Neural crest cell (in vitro differentiated cells): Measurements from ENCODE around the gene PUM1. TPM values are rescaled to one million over a fixed set of nuclear protein-coding genes. Genes with fewer than 3 reads are reported as not detected.

Experiments used
- DNase-seq: peaks from one replicate; pipeline ENCODE4 v3.0.0; 2021; ENCODE audit warnings: low read depth, mixed read lengths, low spot score
- H3K27ac Mint-ChIP-seq: one replicate; pipeline ENCODE4 v1.8.0; 2021; ENCODE audit warnings: mild to moderate bottlenecking, mixed read lengths; ENCODE audit not compliant: unreplicated experiment
- H3K27me3 Mint-ChIP-seq: 2 replicates; pipeline ENCODE4 v1.8.0; 2021; ENCODE audit warnings: low read depth, mild to moderate bottlenecking, mixed read lengths
- H3K36me3 Mint-ChIP-seq: 2 replicates; pipeline ENCODE4 v1.8.0; 2021; ENCODE audit warnings: low read depth, mild to moderate bottlenecking, mixed read lengths
- H3K4me1 Mint-ChIP-seq: 2 replicates; pipeline ENCODE4 v1.8.0; 2021; ENCODE audit warnings: mixed read lengths
- H3K4me3 Mint-ChIP-seq: one replicate; pipeline ENCODE4 v1.8.0; 2021; ENCODE audit warnings: mild to moderate bottlenecking, mixed read lengths
- H3K9me3 Mint-ChIP-seq: 2 replicates; pipeline ENCODE4 v1.8.0; 2021; ENCODE audit warnings: mixed read lengths
- CTCF ChIP-seq: fragments of 200-600 bp; sonication (generic); conservative IDR thresholded peaks from 2 replicates; pipeline ENCODE4 v1.5.0; 2021; ENCODE audit warnings: antibody characterized with exemption, mild to moderate bottlenecking
- long read RNA-seq: library from polyadenylated mRNA; unstranded; transcript quantifications from one replicate; pipeline ENCODE4 v2.0.0, GENCODE V29; 2020
- total RNA-seq: library from RNA; stranded (reverse); gene quantifications from 2 replicates; pipeline ENCODE4 v1.2.1, GENCODE V29; 2021

PUM1 gene
- total RNA-seq = 164 and 165 TPM in 2 replicates
- long read RNA-seq, full-length matches to known transcripts = 43 of 164 reads
- long read RNA-seq, partial matches to known transcripts = 32 of 164 reads
- long read RNA-seq, other reads (novel, unspliced or antisense) = 89 of 164 reads

DNA sequence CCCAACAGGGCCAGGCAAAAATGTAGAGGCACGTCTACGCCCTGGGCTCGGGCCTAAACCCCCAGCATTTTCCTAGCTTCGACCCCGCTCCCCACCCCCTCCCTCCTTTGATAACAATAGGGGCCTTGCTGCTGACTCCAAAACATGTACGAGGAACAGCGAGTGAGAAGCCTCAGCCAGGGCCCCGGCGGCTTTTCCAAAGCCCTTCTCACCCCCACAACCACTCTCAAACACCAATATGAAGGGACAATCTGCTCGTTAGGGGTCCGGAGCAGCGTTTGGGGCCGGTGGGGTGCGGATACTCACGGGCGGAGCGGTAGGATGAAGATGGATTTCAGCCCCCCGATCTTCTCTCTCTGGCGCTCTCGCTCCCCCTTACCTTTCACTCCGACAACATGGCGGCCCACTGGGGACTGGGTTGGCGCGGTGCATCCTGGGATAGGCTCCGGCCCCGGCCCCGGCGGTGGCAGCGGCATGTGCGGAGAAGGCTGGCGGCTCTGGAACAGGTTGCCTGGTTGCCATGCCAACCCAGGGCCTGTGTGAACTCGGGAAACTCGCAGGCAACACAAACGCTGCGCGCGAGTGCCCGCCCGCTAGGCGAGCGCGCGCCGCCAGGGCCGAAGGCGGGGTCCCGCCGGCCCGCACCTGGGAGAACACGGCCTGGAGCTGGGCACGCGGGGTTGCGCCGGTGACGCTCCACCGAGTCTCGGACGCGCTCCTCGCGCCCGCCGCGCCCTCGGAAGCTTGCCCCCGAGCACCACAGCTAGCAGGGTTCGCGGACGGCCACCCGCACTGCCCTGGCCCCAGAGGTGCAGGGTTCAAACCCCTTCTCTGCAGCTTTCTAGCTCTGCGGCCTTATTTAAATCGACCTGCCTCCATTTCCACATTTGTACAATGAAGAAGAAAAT, at the start of gene PUM1:
Gene PUM1 (minus strand): TSS at position 408 of the 908 bp plus-strand sequence. CDS start 6,151 bp downstream, outside the sequence.
- Mint-ChIP-seq H3K4me1 (peaks cover 22% of the 10 kb centered on the region), H3K36me3 (no peaks in the 10 kb centered on the region), H3K27me3 (no peaks in the 10 kb centered on the region), H3K27ac (peak within 1 kb of the TSS; percentile 100), H3K4me3 (peak within 1 kb of the TSS; percentile 99), H3K9me3 (no peaks in the 10 kb centered on the region)
- peak; percentile 99 for DNase-seq
- no peak for TF ChIP-seq CTCF

DNA sequence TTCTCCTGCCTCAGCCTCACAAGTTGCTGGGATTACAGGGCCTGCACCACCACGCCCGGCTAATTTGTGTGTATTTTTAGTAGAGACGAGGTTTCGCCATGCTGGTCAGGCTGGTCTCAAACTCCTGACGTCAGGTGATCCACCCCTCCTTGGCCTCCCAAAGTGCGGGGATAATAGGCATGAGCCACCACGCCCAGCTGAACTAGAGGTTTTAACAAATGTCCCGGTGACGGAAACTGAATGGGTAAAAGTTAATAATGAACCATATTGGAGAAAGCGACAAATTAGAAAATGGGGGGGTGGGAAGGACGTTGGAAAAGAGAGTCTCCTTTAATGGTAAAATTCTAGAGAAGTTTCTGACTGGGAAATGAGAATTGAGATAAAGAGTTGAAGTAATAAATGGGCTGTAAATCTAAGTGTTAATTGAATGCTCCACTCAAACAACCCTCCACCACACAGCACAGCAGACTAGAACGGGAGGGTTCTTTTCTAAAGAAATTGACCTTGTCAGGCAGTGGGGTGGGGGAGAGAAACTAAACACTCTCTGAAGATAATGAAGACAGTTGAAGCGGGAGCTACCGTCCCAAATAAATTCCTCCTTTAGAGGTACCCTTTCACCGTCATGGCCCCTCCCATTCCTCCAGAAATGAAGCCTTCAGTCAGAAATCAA, 46.9 kb upstream of the PUM1 start:
- Mint-ChIP-seq H3K27me3 (no peaks in the 10 kb centered on the region), H3K4me1 (peaks cover 18% of the 10 kb centered on the region), H3K9me3 (no peaks in the 10 kb centered on the region), H3K36me3 (no peaks in the 10 kb centered on the region), H3K4me3 (no peak overlapping the region), H3K27ac (no peak overlapping the region)
- DNase-seq = no peak
- no peak for TF ChIP-seq CTCF

GRCh38 chr1:31111290-31111951, 45.9 kb upstream of the PUM1 start:
- Mint-ChIP-seq H3K36me3 (no peaks in the 10 kb centered on the region), H3K27ac (no peak overlapping the region), H3K9me3 (no peaks in the 10 kb centered on the region), H3K4me1 (peaks cover 18% of the 10 kb centered on the region), H3K4me3 (no peak overlapping the region), H3K27me3 (no peaks in the 10 kb centered on the region)
- DNase-seq = no peak
- TF ChIP-seq CTCF = no peak

DNA sequence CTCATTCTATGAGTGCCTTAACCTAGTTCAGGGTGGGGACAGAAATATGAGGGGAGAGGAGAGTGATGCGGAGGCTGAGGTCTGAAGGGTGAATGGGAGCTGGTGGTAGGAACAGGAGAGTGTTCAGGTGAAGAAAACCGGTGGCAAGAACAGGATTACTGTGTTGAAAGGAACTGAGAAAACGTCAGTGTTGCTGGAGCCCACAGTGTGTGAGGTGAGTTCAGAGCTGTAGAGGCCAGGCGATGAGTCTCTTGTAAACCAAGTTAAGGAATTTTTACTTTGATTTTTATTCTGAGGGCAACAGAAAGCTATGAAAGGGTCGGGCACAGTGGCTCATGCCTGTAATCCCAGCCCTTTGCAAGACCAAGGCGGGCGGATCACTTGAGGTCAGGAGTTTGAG, 45.3 kb upstream of the PUM1 start:
- H3K27ac Mint-ChIP-seq = no peak overlapping the region
- no peak for TF ChIP-seq CTCF

GRCh38 chr1:31108861-31109260, 43.3 kb upstream of the PUM1 start:
- TF ChIP-seq CTCF = no peak
- no peaks in the 10 kb centered on the region for H3K27me3 Mint-ChIP-seq

More for the DNA sequence above, 45.3 kb upstream of the PUM1 start:
- H3K36me3 Mint-ChIP-seq = no peaks in the 10 kb centered on the region
- no peaks in the 10 kb centered on the region for H3K9me3 Mint-ChIP-seq
- H3K4me3 Mint-ChIP-seq = no peak overlapping the region
- no peak for DNase-seq
- no peaks in the 10 kb centered on the region for H3K27me3 Mint-ChIP-seq
- H3K4me1 Mint-ChIP-seq = peaks cover 18% of the 10 kb centered on the region

More at GRCh38 chr1:31108861-31109260, 43.3 kb upstream of the PUM1 start:
- Mint-ChIP-seq H3K27ac (no peak overlapping the region), H3K4me3 (no peak overlapping the region), H3K4me1 (peaks cover 18% of the 10 kb centered on the region), H3K9me3 (no peaks in the 10 kb centered on the region), H3K36me3 (no peaks in the 10 kb centered on the region)
- no peak for DNase-seq
